H9 (cell line): ENCODE results near the gene IKZF1. TPM values are rescaled to one million over a fixed set of nuclear protein-coding genes. Genes with fewer than 3 reads are reported as not detected.

Source experiments
- DNase-seq: peaks from one replicate; pipeline ENCODE4 v3.0.0-alpha.2; 2017
- H2AFZ ChIP-seq: one replicate; pipeline ENCODE4 v1.6.1; 2013; ENCODE audit warnings: mild to moderate bottlenecking, low read length, control low read depth, moderate library complexity
- H2AK5ac ChIP-seq: 2 replicates; pipeline ENCODE4 v1.6.1; 2013; ENCODE audit warnings: low read length, control low read depth, mixed read lengths; ENCODE audit not compliant: insufficient read length
- H2BK120ac ChIP-seq: one replicate; pipeline ENCODE4 v1.6.1; 2013; ENCODE audit warnings: low read depth, mild to moderate bottlenecking, low read length, control low read depth, inconsistent platforms; ENCODE audit not compliant: poor library complexity, severe bottlenecking
- H2BK12ac ChIP-seq: 2 replicates; pipeline ENCODE4 v1.6.1; 2013; ENCODE audit warnings: low read length, control low read depth, mixed read lengths, low read depth; ENCODE audit not compliant: insufficient read length
- H2BK15ac ChIP-seq: 2 replicates; pipeline ENCODE4 v1.6.1; 2013; ENCODE audit warnings: low read depth, low read length, control low read depth
- H2BK20ac ChIP-seq: one replicate; pipeline ENCODE4 v1.6.1; 2013; ENCODE audit warnings: low read depth, mild to moderate bottlenecking, low read length, control low read depth, inconsistent platforms; ENCODE audit not compliant: poor library complexity, severe bottlenecking
- H2BK5ac ChIP-seq: 2 replicates; pipeline ENCODE4 v1.6.1; 2013; ENCODE audit warnings: low read length, control low read depth, mixed read lengths; ENCODE audit not compliant: insufficient read length
- H3K14ac ChIP-seq: 2 replicates; pipeline ENCODE4 v1.6.1; 2013; ENCODE audit warnings: low read length, control low read depth; ENCODE audit not compliant: insufficient read depth
- H3K18ac ChIP-seq: 2 replicates; pipeline ENCODE4 v1.6.1; 2013; ENCODE audit warnings: low read depth, mild to moderate bottlenecking, mixed read lengths, low read length, control low read depth; ENCODE audit not compliant: insufficient read length
- H3K23ac ChIP-seq: 2 replicates; pipeline ENCODE4 v1.6.1; 2013; ENCODE audit warnings: low read length, control low read depth, mixed read lengths, low read depth; ENCODE audit not compliant: insufficient read length
- H3K23me2 ChIP-seq: 2 replicates; pipeline ENCODE4 v1.6.1; 2013; ENCODE audit warnings: low read depth, mild to moderate bottlenecking, mixed read lengths, low read length, control low read depth; ENCODE audit not compliant: insufficient read length, poor library complexity, severe bottlenecking
- H3K27ac ChIP-seq: 2 replicates; pipeline ENCODE4 v1.5.1; 2013; ENCODE audit warnings: low read length, control low read depth, mixed read lengths, low read depth; ENCODE audit not compliant: insufficient read length
- H3K27me3 ChIP-seq: 2 replicates; pipeline ENCODE4 v1.6.1; 2013; ENCODE audit warnings: low read length, control low read depth, inconsistent platforms; ENCODE audit not compliant: insufficient read depth
- H3K4ac ChIP-seq: 2 replicates; pipeline ENCODE4 v1.6.1; 2013; ENCODE audit warnings: low read depth, mild to moderate bottlenecking, control low read depth, inconsistent platforms, low read length, moderate library complexity
- H3K4me1 ChIP-seq: 2 replicates; pipeline ENCODE4 v1.6.1; 2013; ENCODE audit warnings: low read length, control low read depth, inconsistent platforms; ENCODE audit not compliant: insufficient read depth
- H3K4me2 ChIP-seq: 2 replicates; pipeline ENCODE4 v1.6.1; 2013; ENCODE audit warnings: low read length, control low read depth, mixed read lengths; ENCODE audit not compliant: insufficient read length, insufficient read depth
- H3K56ac ChIP-seq: 2 replicates; pipeline ENCODE4 v1.6.1; 2013; ENCODE audit warnings: low read depth, mild to moderate bottlenecking, mixed read lengths, low read length, control low read depth; ENCODE audit not compliant: insufficient read length
- H3K79me1 ChIP-seq: 2 replicates; pipeline ENCODE4 v1.6.1; 2013; ENCODE audit warnings: low read depth, mild to moderate bottlenecking, moderate library complexity, low read length, control low read depth, inconsistent platforms; ENCODE audit not compliant: insufficient read depth, poor library complexity, severe bottlenecking
- H3K79me2 ChIP-seq: 2 replicates; pipeline ENCODE4 v1.6.1; 2013; ENCODE audit warnings: low read length, control low read depth, inconsistent platforms; ENCODE audit not compliant: insufficient read depth
- H3K9ac ChIP-seq: 2 replicates; pipeline ENCODE4 v1.6.1; 2013; ENCODE audit warnings: low read length, control low read depth, mixed read lengths; ENCODE audit not compliant: insufficient read length; ENCODE audit errors: extremely low read depth
- H3K9me3 ChIP-seq: one replicate; pipeline ENCODE4 v1.6.1; 2013; ENCODE audit warnings: low read depth, low read length, inconsistent platforms; ENCODE audit not compliant: control insufficient read depth
- H3T11ph ChIP-seq: one replicate; pipeline ENCODE4 v1.6.1; 2013; ENCODE audit warnings: mild to moderate bottlenecking, low read length, control low read depth, inconsistent platforms
- H4K20me1 ChIP-seq: one replicate; pipeline ENCODE4 v1.6.1; 2013; ENCODE audit not compliant: control insufficient read depth, insufficient read length, insufficient read depth
- H4K5ac ChIP-seq: 2 replicates; pipeline ENCODE4 v1.6.1; 2013; ENCODE audit warnings: low read depth, mild to moderate bottlenecking, mixed read lengths, low read length, control low read depth; ENCODE audit not compliant: insufficient read length
- H4K8ac ChIP-seq: replicated peaks from 2 replicates; pipeline ENCODE4 v1.6.1; 2013; ENCODE audit warnings: low read length, control low read depth, mixed read lengths, low read depth; ENCODE audit not compliant: insufficient read length
- H4K91ac ChIP-seq: 2 replicates; pipeline ENCODE4 v1.6.1; 2013; ENCODE audit warnings: low read depth, mild to moderate bottlenecking, moderate library complexity, mixed read lengths, low read length, control low read depth; ENCODE audit not compliant: insufficient read length
- H3K27ac Mint-ChIP-seq, 3 experiments: 2 replicates in 2 of 3; 3 replicates in 1 of 3; pipeline ENCODE4 v1.8.0; 2020 to 2021; ENCODE audit warnings: mixed read lengths in 3 of 3, mild to moderate bottlenecking in 1 of 3, moderate library complexity in 1 of 3
- H3K27me3 Mint-ChIP-seq: 2 replicates; pipeline ENCODE4 v1.8.0; 2021; ENCODE audit warnings: low read depth, mild to moderate bottlenecking, moderate library complexity, mixed read lengths
- H3K36me3 Mint-ChIP-seq, 3 experiments: 2 replicates in 2 of 3; 3 replicates in 1 of 3; pipeline ENCODE4 v1.8.0; 2020 to 2021; ENCODE audit warnings: low read depth in 3 of 3, mixed read lengths in 3 of 3; ENCODE audit not compliant: insufficient read depth in 1 of 3
- H3K4me1 Mint-ChIP-seq, 2 experiments: 2 replicates each; pipeline ENCODE4 v1.8.0; 2020; ENCODE audit warnings: mixed read lengths in 2 of 2
- H3K4me3 Mint-ChIP-seq, 2 experiments: 2 replicates in 1 of 2; 3 replicates in 1 of 2; pipeline ENCODE4 v1.8.0; 2020 to 2021; ENCODE audit warnings: mild to moderate bottlenecking in 2 of 2, mixed read lengths in 2 of 2, moderate library complexity in 1 of 2
- H3K9me3 Mint-ChIP-seq, 2 experiments: 2 replicates in 1 of 2; 3 replicates in 1 of 2; pipeline ENCODE4 v1.8.0; 2020; ENCODE audit warnings: mild to moderate bottlenecking in 2 of 2, mixed read lengths in 2 of 2, moderate library complexity in 1 of 2
- CTCF ChIP-seq: fragments of 200-600 bp; sonication (generic); conservative IDR thresholded peaks from 3 replicates; pipeline ENCODE4 v1.8.0; 2021; ENCODE audit warnings: antibody characterized with exemption, mild to moderate bottlenecking
- WGBS: extraction: QIAGEN DNeasy Blood & Tissue Kit; methylation state at CpG from one replicate; pipeline ENCODE4 v1.1.7; 2013; ENCODE audit warnings: missing lambda C conversion rate, low lambda C conversion rate, mixed read lengths; ENCODE audit not compliant: insufficient read length; ENCODE audit errors: extremely low coverage; 5-methylcytosine and 5-hydroxymethylcytosine counted together
- total RNA-seq: library from RNA; stranded (reverse); gene quantifications from 2 replicates; pipeline ENCODE4 v1.2.1, GENCODE V29; 2021

Gene IKZF1
- total RNA-seq, 1 experiment from 2014 or later = 0.98 TPM

DNA sequence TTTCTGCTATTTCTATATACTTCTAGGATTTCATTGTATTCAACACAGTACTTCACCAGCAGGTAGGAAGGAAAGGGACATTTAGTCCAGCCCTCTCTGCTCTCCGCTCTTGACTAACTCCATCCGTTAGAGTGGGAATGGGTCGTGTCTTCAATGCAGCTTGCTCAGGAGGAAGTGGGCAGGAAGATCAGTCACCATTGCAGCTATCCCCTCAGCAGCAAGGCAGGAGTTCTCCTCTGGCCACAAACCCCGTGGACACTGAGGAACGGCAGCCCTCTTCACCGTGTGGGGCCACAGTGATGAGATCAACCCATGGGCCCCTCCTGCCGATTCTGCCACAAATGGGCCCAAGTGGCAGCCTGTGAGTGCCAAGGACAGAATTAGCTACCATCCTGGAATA is 30.2 kb upstream of the IKZF1 start:
- Mint-ChIP-seq H3K4me3 (no peak overlapping the region), H3K27ac (0 out of 7 replicates have a peak overlapping the region, but pooled peaks of 1 of the 3 experiments have one; percentile 44), H3K27me3 (peaks cover 4% of the 10 kb centered on the region), H3K4me1 (no peaks in the 10 kb centered on the region), H3K36me3 (no peaks in the 10 kb centered on the region; a peak in 1 of 7 replicates), H3K9me3 (peaks cover 0 to 2% of the 10 kb centered on the region in 2 experiments; a peak in 1 of 5 replicates)
- Histone ChIP-seq H3K27me3 (no peaks in the 10 kb centered on the region), H3K56ac (no peak overlapping the region), H3K9me3 (no peaks in the 10 kb centered on the region), H4K8ac (no peak overlapping the region), H3K14ac (no peak overlapping the region), H2BK15ac (no peak overlapping the region), H2BK12ac (no peak overlapping the region), H2BK120ac (no peak overlapping the region), H3K23me2 (no peaks in the 10 kb centered on the region), H4K91ac (no peak overlapping the region), H3K9ac (no peak overlapping the region), H3K18ac (no peak overlapping the region), H3K23ac (no peak overlapping the region), H3K4me2 (no peak overlapping the region), H3K4ac (no peak overlapping the region), H3K79me2 (no peaks in the 10 kb centered on the region), H3K4me1 (no peaks in the 10 kb centered on the region), H2AK5ac (no peak overlapping the region), H4K5ac (no peak overlapping the region), H3K27ac (no peak overlapping the region), H2AFZ (no peak overlapping the region), H4K20me1 (no peaks in the 10 kb centered on the region), H2BK5ac (no peak overlapping the region), H2BK20ac (no peak overlapping the region), H3T11ph (no peak overlapping the region), H3K79me1 (no peaks in the 10 kb centered on the region)
- no peak for TF ChIP-seq CTCF
- WGBS = no CpG with 5 or more reads among the region's 7 CpGs
- no peak for DNase-seq
